Forelimb muscle (tissue), 1 donor: Measurements from ENCODE around the gene SEZ6L2. TPM values are rescaled to one million over a fixed set of nuclear protein-coding genes. Genes with fewer than 3 reads are reported as not detected.
"Not testable (repeated sequence)": the region's sequence is repeated elsewhere in the genome, so short reads cannot be mapped to it uniquely, and the experiment has no call there.

Experiments
- DNase-seq: peaks from one replicate; pipeline ENCODE4 v3.0.0-alpha.2; 2013; ENCODE audit warnings: low read depth
- polyA plus RNA-seq: library from polyadenylated mRNA; unstranded; fragments of 120-200 nt; gene quantifications from one replicate; pipeline ENCODE4 v1.2.1, GENCODE V29; 2013; ENCODE audit not compliant: insufficient read length

The SEZ6L2 gene
- polyA plus RNA-seq, 1 donor, result 2.5 TPM

DNA sequence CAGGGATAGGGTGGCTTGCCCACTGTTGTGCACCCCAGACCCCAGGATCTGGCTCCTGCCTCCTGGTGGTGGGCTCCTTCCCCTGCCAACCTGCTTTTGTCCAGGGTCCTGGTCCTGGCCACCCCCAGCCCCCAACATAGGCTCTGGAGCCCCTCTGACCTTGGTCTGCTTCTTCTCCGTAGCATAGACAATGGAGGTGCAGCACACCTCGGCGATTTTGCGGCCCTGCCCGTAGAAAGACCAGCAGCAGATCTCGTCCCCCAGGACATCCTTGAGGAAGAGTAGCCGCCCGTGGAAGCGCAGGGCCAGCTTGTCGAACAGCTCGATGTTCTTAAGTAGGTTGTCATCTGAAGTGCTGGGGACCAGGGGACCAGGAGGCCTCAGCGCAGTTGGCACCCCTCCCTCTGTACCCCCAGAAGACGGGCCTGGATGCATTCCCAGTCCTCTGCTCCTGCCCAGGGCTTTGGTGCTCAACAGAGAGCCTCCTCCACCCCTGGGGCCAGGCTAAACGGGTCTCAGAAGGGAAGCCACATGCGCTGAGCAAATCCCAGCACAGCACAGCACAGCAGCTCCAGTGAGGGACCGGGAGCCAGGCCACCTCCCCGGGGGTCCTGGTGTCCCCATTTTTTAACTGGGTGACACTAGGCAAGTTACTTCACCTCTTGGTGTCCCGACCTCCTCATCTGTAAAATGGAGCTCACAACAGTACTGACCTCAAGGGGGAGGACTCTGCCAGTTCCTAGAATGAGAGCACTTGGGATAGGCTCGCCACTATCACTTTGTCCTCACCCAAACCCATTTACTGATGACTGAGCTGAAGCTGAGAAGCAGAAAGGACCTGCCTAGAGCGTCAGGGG lies 11.7 kb upstream of the SEZ6L2 start:
- no peak for DNase-seq

DNA sequence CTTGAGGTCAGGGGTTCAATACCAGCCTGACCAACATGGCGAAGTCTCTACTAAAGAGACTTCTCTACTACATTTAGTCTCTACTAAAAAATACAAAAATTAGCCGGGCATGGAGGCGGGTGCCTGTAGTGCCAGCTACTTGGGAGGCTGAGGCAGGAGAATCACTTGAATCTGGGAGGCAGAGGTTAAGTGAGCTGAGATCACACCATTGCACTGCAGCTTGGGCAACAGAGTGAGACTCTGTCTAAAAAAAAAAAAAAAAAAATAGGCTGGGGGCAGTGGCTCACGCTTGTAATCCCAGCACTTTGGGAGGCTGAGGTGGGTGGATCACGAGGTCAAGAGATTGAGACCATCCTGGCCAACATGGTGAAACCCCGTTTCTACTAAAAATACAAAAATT lies 10.5 kb upstream of the SEZ6L2 start:
- not testable (repeated sequence) for DNase-seq

DNA sequence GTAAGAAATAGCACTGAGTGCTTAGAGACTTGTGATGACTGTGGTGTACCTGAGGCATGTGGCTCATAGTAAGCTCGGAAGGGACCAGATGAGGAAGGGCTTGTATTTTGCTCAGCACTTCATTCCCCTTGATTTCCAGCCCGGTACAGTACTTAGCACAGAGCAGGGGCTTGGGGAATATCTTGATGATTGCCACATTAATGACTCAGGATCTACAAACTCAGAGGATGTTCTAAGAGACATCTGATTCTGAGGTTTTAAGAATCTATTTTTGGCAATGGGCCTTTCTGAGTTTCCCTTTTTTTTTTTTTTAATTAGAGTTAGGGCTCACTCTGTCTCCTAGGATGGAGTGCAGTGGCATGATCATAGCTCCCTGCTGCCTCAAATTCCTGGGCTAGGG lies 10.0 kb upstream of the SEZ6L2 start:
- no peak for DNase-seq

DNA sequence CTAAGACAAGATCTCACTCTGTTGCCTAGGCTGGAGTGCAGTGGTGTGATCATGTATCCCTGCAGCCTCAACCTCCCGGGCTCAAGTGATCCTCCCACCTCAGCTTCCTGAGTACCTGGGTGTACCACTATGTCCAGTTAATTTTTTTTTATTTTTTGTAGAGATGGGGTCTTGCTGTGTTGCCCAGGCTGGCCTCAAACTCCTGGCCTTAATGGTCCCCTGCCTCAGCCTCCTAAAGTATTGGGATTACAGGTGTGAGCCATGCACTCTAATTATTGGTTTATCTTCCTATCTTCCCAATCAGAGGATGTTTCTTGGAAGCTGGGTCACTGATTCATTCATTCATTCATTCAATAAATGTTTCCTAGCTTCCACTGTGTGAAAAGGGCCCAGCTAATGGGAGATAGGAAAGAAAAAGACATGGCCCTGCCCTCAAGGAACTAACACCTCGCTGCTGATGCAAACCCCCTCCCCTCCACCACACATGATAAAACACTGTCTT lies 9.4 kb upstream of the SEZ6L2 start:
- no peak for DNase-seq

DNA sequence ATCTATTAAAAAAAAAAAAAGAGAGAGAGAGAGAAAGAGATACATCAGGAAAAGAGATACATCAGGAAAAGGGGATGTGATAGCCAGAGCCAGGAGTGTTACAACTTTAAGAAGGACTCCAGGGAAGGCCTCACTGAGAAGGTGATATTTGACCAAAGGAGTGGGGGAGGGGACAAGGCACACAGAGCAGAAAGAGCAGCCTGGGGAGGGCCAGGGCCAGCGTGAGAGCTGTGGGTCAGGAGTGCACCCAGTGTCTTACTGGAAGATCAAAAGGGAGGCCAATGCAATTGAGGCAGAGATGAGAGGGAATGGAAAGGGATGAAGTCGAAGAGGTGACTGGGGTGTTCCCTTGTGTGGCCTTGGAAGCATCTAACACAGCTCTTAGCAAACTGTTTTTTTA lies 8.6 kb upstream of the SEZ6L2 start:
- no peak for DNase-seq

DNA sequence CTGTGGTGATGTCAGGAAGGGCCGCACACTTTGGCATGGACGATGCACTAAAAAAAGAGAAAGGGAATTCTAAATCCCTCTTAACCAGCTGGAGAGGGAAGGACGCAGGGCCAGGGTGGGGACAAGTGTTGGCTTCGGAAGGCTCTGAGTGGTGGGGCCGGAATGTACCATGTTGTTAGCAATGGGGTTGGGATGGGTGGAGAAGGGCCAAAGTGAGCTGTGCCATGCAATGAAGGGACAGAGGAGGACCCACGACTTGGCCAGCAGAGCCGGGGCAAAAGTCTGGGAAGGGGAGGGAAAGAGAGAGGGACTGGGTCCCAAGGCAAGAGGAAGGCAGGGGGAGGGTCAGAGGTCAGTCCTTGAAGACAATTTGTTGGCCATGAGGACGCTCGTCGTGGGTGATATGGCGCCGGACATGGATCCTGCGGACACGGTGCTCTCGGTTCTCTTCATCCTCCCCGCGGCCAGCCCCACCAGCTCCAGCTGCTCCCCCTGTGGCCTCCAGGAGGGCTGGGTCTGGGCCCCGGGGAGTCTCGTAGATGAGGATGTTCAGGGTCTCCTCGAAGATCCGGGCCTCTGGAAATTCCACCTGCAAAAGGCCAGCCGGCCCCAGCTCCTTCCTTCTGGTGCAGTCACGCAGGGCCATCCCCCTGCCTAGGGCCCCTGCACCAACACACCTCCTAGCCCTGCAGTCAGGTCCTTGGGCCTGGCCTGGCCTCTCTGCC lies 7.3 kb upstream of the SEZ6L2 start:
- DNase-seq, result no peak

DNA sequence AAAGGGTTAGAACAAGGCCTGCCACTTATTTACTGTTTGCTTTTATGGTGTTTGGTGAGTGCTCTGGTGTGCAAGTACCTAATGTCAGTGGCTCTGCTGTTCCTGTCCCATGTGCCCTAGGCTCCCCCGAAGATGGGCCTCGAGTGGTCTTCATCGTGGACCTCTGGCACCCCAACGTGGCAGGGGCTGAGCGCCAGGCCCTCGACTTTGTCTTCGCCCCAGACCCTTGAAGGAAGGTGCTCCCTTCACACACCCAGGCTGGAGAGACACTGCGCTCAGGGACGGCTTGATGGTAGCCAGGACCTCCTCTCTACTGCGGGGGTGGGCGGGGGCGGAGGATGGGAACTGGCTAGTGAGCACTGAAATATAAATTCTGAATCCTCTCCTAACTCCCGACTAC lies 6.3 kb upstream of the SEZ6L2 start:
- no peak for DNase-seq

DNA sequence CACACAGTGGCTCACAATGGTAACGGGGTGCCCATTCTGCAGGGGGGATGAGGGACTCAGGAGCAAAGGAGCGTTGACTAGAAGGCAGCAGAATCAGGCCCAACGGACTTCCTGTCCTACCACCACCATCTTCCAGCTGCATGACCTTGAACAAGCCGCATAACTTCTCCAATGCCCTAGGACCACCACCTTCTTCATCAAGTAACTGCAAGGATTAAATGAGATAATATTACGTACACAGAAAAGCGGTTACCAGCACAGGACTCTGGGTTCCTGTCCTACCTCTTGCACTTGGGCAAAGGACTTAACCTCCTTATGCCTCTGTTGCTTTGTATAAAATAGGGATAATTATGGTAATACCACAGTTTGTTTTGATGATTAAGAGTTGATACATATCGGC lies 5.6 kb upstream of the SEZ6L2 start:
- no peak for DNase-seq

DNA sequence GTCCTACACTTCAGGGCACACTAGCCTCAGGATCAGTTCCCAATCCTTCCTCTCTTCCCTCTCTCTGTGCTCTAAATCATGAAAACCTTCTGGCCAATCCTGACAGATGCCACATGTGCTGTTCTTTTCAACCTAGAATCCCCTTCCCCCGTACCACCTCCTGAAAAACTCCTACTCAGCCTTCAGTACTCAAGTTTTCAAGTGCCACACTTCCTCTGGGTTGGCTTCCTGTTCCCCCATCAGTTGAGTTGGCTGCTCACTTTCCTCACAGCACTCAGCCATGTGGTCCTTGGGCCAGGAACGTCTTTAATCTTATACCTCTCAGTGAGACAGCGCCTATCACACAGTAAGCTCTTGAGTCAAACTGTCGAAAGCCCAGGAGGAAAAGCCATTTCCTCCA lies 4.2 kb upstream of the SEZ6L2 start:
- DNase-seq, result no peak

DNA sequence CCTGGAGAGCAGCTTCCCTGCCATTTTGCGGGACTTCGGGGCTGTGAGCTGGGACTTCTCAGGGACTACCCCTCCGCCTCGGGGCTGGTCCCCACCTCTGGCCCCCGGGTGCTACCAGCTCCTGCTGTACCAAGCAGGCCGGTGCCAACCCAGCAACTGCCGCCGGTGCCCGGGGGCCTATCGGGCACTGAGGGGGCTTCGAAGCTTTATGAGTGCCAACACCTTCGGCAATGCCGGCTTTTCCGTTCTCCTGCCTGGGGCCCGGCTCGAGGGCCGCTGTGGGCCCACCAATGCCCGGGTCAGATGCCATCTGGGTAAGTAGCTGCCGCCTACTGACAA lies 2.2 kb upstream of the SEZ6L2 start:
- no peak for DNase-seq

DNA sequence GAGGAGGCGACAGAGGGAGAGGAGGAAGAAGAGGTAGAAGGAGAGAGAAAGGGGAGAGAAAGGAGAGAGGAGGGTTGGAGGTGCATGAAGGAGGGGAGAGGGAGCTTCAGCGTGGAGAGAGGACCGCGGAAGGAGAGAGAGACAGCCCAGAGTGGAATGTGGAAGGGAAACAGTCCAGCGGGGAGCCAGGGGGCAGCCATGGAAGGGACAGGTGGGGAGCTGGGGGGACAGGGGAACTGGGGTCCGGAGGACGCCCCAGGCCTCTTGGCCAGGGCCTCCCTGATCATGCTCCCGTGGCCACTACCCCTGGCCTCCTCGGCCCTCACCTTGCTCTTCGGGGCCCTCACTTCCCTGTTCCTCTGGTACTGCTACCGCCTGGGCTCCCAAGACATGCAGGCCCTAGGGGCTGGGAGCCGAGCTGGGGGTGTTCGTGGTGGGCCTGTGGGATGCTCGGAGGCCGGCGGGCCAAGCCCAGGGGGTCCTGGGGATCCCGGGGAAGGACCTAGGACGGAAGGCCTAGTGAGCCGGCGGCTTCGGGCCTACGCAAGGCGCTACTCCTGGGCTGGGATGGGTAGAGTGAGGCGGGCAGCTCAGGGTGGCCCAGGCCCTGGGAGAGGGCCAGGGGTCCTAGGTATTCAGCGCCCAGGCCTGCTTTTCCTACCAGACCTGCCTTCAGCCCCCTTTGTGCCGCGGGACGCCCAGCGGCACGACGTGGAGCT lies 1.7 kb upstream of the SEZ6L2 start:
- no peak for DNase-seq

DNA sequence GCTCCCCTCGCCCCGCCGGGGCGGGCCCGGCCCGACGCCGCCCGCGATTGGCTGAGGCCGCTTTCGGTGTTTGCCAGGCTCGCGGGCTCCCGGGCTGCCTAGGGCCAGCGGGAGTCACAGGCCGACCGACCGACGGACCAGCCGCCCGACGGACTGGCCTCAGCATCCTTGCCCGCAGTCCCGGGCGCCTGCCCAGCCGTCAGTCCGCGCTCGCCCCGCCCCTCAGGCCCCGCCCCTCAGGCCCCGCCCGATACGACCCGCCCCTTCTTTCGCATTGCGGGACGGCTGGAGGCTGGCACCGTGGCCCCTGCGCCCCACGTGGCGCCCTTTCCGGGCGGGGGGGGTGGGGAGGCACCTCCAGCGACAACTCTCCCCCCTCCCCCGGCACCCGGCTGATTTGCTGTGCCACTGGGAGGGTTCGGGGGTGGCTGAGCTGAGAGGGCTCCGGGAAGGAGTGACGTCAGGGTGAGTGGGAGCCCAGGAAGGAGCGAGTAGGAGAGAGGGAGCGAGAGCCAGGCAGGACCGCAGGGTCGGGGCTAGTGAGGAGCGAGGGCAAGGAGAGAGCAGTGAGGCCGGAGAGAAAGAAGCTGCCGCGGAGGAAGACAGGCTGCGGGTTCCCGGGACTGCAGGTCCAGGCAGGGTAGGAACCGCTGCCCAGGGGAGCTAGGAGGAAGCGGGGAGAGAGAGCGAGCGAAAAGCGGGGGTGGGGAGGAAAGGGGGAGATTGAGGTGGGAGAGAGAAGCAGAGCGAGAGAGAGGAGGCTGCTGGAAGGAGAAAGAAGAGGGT lies 945 bp upstream of the SEZ6L2 start, which contains the start of gene ASPHD1:
TSS of gene ASPHD1 (plus strand) at position 387 of the 786 bp plus-strand sequence. CDS start 484 bp downstream, outside the sequence.
- DNase-seq, result no peak

DNA sequence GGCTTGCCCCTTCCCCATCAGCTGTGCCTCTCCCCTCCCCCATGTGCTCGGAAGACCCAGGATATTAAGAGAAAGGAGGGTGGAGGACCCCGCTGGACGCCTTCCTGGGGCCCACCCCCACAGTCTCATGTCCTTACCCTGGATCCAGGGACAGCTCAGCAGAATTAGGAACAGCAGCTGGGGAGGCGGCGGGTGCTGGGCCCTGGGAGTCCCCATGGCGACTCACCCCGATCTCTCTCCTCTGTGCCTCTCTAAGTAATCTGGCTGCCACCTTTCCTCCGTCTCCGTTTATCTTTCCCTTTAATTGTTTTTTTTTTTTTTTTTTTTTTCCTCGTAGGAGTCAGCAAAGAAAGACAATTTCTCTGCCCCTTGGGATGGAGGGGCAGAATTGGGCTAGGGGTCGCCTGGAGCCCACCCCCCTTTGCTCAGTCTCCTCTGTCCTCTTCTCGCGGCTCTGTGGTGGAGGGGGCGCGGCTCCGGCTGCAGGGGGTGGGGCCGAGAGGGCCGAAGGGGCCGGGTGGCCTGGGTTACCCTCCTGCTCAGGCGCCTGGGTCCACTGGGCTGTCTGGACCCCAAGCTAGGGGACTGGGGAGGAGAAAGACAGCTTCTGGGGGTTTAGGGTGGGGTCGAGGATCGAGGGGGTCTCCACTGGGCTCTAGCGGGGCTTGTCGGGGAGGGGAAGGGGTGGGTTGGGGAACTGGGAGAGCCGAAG lies 390 bp downstream of the SEZ6L2 start:
- DNase-seq, result no peak

DNA sequence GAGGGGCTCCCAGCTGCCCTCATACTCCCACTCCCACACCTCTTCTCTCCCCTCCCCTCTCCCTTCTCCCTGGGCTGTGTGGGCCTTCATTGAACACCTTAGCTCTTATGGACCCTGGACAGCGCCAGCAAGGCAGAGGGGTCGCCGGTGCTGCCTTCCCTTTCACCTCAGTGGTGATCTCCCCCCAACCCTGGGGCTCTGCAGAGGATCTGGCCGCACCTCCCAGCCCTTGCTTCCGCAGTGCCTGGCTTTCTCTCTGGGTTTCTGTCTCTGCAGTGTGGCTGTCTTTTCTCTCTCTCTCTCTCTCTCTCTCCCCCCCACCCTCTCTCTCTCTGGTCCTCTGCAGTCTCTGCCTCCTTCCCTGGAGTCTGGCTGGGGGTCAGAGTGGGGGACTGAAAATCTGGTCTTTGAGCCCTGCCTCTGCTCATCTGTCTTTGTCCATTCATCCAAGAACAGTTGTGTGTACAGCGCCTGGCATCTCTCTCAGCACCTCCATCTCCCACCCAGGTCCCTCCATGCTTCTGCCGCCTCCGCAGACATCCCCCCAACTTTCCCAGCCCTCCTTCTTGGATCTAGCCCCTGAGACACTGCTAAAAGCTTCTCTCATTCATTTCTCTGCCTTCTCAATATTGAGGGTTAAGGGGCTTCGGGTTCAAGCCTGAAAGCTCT lies 1.1 kb downstream of the SEZ6L2 start:
- DNase-seq, result no peak

DNA sequence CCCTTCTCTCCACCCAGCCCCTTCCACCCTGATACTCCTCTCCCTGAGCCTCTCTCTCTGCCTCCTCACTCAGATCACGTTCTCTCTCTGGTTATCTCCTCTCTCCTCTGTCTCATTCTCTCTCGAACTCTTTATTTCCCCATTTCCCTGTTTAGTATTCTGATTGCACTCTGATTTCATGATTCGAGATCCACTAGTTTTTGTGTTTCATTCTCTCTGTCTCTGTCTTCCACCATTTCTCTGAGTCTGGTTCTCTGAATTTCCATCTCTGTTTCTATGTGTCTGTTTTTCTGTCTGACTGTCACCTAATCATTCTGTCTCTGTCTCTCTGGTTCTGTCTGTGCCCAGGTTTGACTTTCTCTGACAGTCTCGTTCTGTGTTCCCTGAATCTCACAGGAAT lies 2.0 kb downstream of the SEZ6L2 start:
- no peak for DNase-seq

DNA sequence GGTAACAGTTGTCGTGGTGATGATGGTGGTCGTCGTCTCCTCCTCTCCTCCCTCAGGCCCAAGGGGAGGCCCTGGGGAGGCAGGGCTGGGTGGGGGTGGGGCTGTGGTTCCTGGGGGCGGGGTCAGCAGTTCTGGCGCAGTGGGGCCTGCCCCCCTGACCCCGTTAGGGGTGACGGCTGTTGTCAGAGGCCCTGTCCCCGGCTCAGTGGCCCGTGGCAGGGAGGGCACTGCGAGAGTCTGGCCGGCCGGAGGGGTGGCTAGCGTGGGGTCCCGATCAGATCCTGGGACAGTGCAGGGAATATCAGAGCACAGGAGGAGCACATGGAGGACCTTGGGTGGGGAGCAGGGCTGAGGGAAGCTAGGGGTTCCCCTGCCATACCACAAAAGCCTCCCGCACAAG lies 2.5 kb downstream of the SEZ6L2 start:
- no peak for DNase-seq

DNA sequence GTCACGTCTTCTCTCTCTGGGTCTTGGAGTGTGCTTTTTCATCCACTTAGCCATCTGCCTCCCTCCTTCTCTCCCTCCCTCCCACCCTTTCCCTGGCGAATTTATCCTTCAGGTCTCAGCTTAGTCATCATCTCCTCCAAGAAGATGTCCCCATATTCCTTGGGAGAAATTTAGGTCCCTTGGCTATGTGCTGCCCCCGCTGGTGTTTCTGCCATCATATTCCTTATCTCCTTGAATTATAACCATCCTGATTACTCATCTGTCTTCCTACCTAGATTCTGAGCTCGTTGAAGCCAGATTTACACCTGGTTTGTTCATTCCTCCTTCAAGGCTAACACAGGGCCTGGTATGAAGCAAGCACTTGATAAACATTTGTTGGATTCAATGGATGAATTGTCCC lies 5.0 kb downstream of the SEZ6L2 start:
- no peak for DNase-seq

DNA sequence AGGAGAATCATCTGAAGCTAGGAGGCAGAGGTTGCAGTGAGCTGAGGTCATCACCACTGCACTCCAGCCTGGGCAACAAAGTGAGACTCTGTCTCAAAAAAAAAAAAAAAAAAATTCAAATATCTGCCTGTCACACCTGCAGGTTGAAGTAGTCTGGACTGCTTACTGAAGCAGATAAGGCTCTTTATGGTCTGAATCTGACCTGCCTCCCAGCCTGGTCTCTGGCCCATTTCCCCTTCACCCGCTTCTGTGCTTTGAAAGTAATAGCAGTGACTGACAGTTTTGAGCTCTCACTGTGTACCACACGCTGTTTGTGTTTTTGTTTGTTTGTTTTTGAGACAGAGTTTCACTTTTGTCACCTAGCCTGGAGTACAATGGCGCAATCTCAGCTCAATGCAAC lies 5.8 kb downstream of the SEZ6L2 start:
- no peak for DNase-seq

DNA sequence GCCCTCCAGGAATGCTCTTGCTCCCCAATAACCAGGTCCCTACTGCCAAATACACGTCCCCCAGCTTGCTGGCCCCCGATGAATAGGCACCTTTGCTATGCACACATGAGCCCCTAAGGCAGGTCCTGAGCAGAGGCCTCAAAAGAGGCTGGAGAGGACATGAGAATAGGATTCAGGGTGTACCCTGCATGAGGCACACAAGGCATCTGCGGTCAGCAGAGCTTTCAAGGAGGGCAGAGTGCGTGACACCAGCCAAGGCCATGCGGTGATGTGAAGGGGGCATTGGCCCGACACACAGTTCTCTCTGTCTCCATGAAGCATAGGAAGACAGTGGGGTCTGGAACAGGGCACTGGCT lies 6.9 kb downstream of the SEZ6L2 start:
- DNase-seq, result no peak
